ENCODE measurements around the gene QRSL1. TPM values are rescaled to one million over a fixed set of nuclear protein-coding genes. Genes with fewer than 3 reads are reported as not detected.

Gene QRSL1
- total RNA-seq, 1 experiment from 2014 or later, result 18.4 TPM

- BruUV-seq (replicated peaks), result no TSS peak
- no peak overlapping the region for H3K27ac ChIP-seq (ENCODE audit: low read length)
- ChIA-PET CTCF (no interaction called here), POLR2A (no interaction called here)
- DNase-seq (ENCODE audit: low read depth, low spot score), result no peak
- H3K27me3 ChIP-seq (ENCODE audit: control insufficient read depth, insufficient read depth, low read length), result no peaks in the 10 kb centered on the region
- no peak for ATAC-seq
- H3K4me1 ChIP-seq (ENCODE audit: control insufficient read depth, insufficient read depth, low read length), result no peaks in the 10 kb centered on the region
- TF ChIP-seq CTCF (IDR thresholded peaks at IDR 0.05) (no peak), TCF7L2 (IDR thresholded peaks at IDR 0.05; ENCODE audit: low read depth, low read length) (no peak)
- H3K36me3 ChIP-seq (ENCODE audit: control insufficient read depth, insufficient read depth, low read length), result no peaks in the 10 kb centered on the region
- H3K4me3 ChIP-seq (ENCODE audit: low read depth in 2 of 2, low read length in 2 of 2), result no peak overlapping the region
- intact Hi-C loops (cut with micrococcal nuclease; ENCODE audit: unreplicated experiment) (no loop called here), in situ Hi-C loops (cut with HindIII; ENCODE audit: low pct_unique_long_range_greater_than_20kb, low sequenced_read_pairs) (no loop called here)
- no peaks in the 10 kb centered on the region for H3K9me3 ChIP-seq (ENCODE audit: control insufficient read depth, insufficient read depth, low read depth, low read length)
These were observed 29.9 kb upstream of the QRSL1 start for GRCh38 chr6:106599440-106599839.

GRCh38 chr6:106600329-106600728, 29.0 kb upstream of the QRSL1 start:
- Histone ChIP-seq H3K27ac (ENCODE audit: low read length) (no peak overlapping the region), H3K9me3 (ENCODE audit: control insufficient read depth, insufficient read depth, low read depth, low read length) (no peaks in the 10 kb centered on the region), H3K27me3 (ENCODE audit: control insufficient read depth, insufficient read depth, low read length) (no peaks in the 10 kb centered on the region), H3K4me3 (ENCODE audit: low read depth in 2 of 2, low read length in 2 of 2) (no peak overlapping the region), H3K4me1 (ENCODE audit: control insufficient read depth, insufficient read depth, low read length) (no peaks in the 10 kb centered on the region), H3K36me3 (ENCODE audit: control insufficient read depth, insufficient read depth, low read length) (no peaks in the 10 kb centered on the region)
- no TSS peak for BruUV-seq (replicated peaks)
- POLR2A ChIA-PET, result no interaction called here
- CTCF ChIA-PET, result no interaction called here
- ATAC-seq (no peak), DNase-seq (ENCODE audit: low read depth, low spot score) (no peak)
- no peak for TF ChIP-seq POLR2AphosphoS5 (IDR thresholded peaks at IDR 0.05; ENCODE audit: low read depth, low read length)
- no peak for TF ChIP-seq TCF7L2 (IDR thresholded peaks at IDR 0.05; ENCODE audit: low read depth, low read length)
- TF ChIP-seq CTCF (IDR thresholded peaks at IDR 0.05), result no peak
- TF ChIP-seq SIN3A (IDR thresholded peaks at IDR 0.05; ENCODE audit: borderline replicate concordance, insufficient read depth, low read depth, low read length), result no peak
- TF ChIP-seq REST (IDR thresholded peaks at IDR 0.05; ENCODE audit: insufficient read depth in 1 of 2, low read depth in 2 of 2, low read length in 1 of 2), result no peak
- in situ Hi-C loops (cut with HindIII; ENCODE audit: low pct_unique_long_range_greater_than_20kb, low sequenced_read_pairs) (no loop called here), intact Hi-C loops (cut with micrococcal nuclease; ENCODE audit: unreplicated experiment) (no loop called here)
